IMR-90 (cell line): ENCODE results near the gene ZNF608.

ENCODE experiments used
- BHLHE40 ChIP-seq: fragments of 150-350 bp; IDR thresholded peaks from 2 replicates; pipeline ENCODE4 v1.6.1; 2016; ENCODE audit warnings: mild to moderate bottlenecking, low read depth, low read length
- CEBPB ChIP-seq: IDR thresholded peaks from 2 replicates; pipeline ENCODE4 v1.6.1; 2012; ENCODE audit warnings: low read depth, low read length, improper control_type of control experiment
- CHD1 ChIP-seq: IDR thresholded peaks from 2 replicates; pipeline ENCODE4 v1.6.1; 2012; ENCODE audit warnings: low read depth, low read length, improper control_type of control experiment
- FOS ChIP-seq: fragments of 150-350 bp; IDR thresholded peaks from 2 replicates; pipeline ENCODE4 v1.6.1; 2016; ENCODE audit warnings: low read depth, low read length
- MAFK ChIP-seq: IDR thresholded peaks from 2 replicates; pipeline ENCODE4 v1.6.1; 2012; ENCODE audit warnings: low read depth, low read length, improper control_type of control experiment
- MAZ ChIP-seq: IDR thresholded peaks from 2 replicates; pipeline ENCODE4 v1.6.1; 2012; ENCODE audit warnings: low read depth, mild to moderate bottlenecking, low read length, improper control_type of control experiment, moderate library complexity, borderline replicate concordance
- POLR2A ChIP-seq: IDR thresholded peaks from 2 replicates; pipeline ENCODE4 v1.6.1; 2012; ENCODE audit warnings: mild to moderate bottlenecking, low read depth, low read length
- RAD21 ChIP-seq: IDR thresholded peaks from 2 replicates; pipeline ENCODE4 v1.6.1; 2012; ENCODE audit warnings: low read length, improper control_type of control experiment
- RFX5 ChIP-seq: IDR thresholded peaks from 2 replicates; pipeline ENCODE4 v1.8.0; 2012; ENCODE audit warnings: low read depth, mild to moderate bottlenecking, low read length, moderate library complexity
- SMC3 ChIP-seq: fragments of 150-350 bp; IDR thresholded peaks from 2 replicates; pipeline ENCODE4 v1.6.1; 2016; ENCODE audit warnings: low read depth, mild to moderate bottlenecking, antibody characterized with exemption, low read length, moderate library complexity
- TF ChIP-seq, protein P1 (sequence below): conservative IDR thresholded peaks from 2 replicates; pipeline ENCODE4 v1.5.1; 2012; ENCODE audit warnings: mild to moderate bottlenecking, low read depth, low read length, improper control_type of control experiment
- TF ChIP-seq, protein P2 (sequence below): fragments of 150-350 bp; IDR thresholded peaks from 2 replicates; pipeline ENCODE4 v1.6.1; 2017; ENCODE audit warnings: mild to moderate bottlenecking, antibody characterized with exemption, low read length, low read depth

DNA sequence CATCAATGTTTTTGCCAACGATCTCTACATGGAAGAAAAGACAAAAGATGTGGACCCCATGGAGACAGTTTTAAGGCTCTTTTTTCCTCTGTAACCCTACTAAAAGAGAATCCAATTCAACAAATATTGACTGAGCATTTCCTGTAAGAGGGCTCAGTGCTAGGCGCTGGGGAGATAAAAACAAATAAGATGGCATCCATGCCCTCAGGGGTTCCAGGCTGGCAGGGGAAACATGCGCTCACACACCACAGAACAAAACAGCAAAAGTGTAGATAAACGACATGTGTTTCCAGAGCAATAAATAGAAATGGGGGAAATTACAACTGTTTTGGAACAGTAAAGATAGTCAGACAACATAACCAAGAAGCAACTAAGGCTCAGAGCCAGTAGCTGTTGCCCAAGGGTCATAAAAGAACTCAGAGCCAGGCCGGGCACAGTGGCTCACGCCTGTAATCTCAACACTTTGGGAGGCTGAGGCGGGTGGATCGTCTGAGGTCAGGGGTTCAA, 25.2 kb downstream of the ZNF608 start:
- TF ChIP-seq, protein P1, sequence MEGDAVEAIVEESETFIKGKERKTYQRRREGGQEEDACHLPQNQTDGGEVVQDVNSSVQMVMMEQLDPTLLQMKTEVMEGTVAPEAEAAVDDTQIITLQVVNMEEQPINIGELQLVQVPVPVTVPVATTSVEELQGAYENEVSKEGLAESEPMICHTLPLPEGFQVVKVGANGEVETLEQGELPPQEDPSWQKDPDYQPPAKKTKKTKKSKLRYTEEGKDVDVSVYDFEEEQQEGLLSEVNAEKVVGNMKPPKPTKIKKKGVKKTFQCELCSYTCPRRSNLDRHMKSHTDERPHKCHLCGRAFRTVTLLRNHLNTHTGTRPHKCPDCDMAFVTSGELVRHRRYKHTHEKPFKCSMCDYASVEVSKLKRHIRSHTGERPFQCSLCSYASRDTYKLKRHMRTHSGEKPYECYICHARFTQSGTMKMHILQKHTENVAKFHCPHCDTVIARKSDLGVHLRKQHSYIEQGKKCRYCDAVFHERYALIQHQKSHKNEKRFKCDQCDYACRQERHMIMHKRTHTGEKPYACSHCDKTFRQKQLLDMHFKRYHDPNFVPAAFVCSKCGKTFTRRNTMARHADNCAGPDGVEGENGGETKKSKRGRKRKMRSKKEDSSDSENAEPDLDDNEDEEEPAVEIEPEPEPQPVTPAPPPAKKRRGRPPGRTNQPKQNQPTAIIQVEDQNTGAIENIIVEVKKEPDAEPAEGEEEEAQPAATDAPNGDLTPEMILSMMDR: no peak
- TF ChIP-seq RAD21: no peak
- no peak for TF ChIP-seq MAZ
- no peak for TF ChIP-seq POLR2A
- TF ChIP-seq FOS: no peak
- no peak for TF ChIP-seq SMC3
- TF ChIP-seq CHD1: no peak
- TF ChIP-seq MAFK: no peak
- TF ChIP-seq, protein P2, sequence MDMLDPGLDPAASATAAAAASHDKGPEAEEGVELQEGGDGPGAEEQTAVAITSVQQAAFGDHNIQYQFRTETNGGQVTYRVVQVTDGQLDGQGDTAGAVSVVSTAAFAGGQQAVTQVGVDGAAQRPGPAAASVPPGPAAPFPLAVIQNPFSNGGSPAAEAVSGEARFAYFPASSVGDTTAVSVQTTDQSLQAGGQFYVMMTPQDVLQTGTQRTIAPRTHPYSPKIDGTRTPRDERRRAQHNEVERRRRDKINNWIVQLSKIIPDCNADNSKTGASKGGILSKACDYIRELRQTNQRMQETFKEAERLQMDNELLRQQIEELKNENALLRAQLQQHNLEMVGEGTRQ: no peak
- TF ChIP-seq BHLHE40: no peak
- no peak for TF ChIP-seq CEBPB
- TF ChIP-seq RFX5: no peak
